Testis (tissue), 2 donors: ENCODE data around the gene OR52B6.

Source experiments
- CTCF ChIP-seq, 3 experiments: fragments of 450-650 bp in 2 of 3; fragments of 200-600 bp in 1 of 3; sonication (generic) in 1 of 3; IDR thresholded peaks; one replicate each; pipeline ENCODE4 v1.5.1; 2016 to 2019; ENCODE audit warnings: antibody characterized with exemption in 3 of 3, mild to moderate bottlenecking in 2 of 3, moderate library complexity in 1 of 3
- POLR2A ChIP-seq: fragments of 450-650 bp; IDR thresholded peaks from one replicate; pipeline ENCODE4 v1.6.1; 2017; ENCODE audit warnings: antibody characterized with exemption, mild to moderate bottlenecking, moderate library complexity

DNA sequence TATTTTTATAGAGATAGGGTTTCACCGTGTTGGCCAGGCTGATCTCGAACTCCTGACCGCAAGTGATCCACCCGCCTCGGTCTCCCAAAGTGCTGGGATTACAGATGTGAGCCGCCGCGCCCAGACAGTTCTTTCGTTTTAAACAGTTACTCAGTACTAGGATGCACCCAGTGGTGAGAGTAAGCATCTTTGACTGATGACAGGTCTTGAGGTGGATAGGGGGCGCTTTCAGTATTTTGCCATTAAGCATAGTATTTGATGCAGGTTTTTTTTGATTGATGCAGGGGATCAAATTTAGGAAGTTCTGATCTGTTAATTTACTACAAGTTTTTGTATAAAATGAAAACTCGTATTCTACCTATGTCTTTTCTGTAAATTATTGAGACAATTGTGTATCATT is 30.9 kb downstream of the OR52B6 start:
- TF ChIP-seq CTCF (IDR thresholded peaks at IDR 0.05) (no peak), POLR2A (no peak)
